Measurements from ENCODE around the gene CLDN22.

Gene CLDN22

GRCh38 chr4:183304067-183304466 is 16.0 kb downstream of the CLDN22 start:
- no peak for TF ChIP-seq ZFX (IDR thresholded peaks at IDR 0.05; ENCODE audit: borderline replicate concordance)
- TF ChIP-seq CTCF (IDR thresholded peaks at IDR 0.05), result no peak

GRCh38 chr4:183303301-183303700 is 16.8 kb downstream of the CLDN22 start:
- TF ChIP-seq CTCF (IDR thresholded peaks at IDR 0.05) (no peak), ZFX (IDR thresholded peaks at IDR 0.05; ENCODE audit: borderline replicate concordance) (no peak)
- no peak overlapping the region for H3K27ac ChIP-seq

More at GRCh38 chr4:183304067-183304466, 16.0 kb downstream of the CLDN22 start:
- H3K27ac ChIP-seq, result no peak overlapping the region

GRCh38 chr4:183300655-183301054 is 19.4 kb downstream of the CLDN22 start:
- TF ChIP-seq ZFX (IDR thresholded peaks at IDR 0.05; ENCODE audit: borderline replicate concordance) (no peak), CTCF (IDR thresholded peaks at IDR 0.05) (no peak)
- H3K27ac ChIP-seq, result no peak overlapping the region

GRCh38 chr4:183300070-183300469 is 20.0 kb downstream of the CLDN22 start:
- H3K27ac ChIP-seq, result no peak overlapping the region

GRCh38 chr4:183299464-183299863 is 20.6 kb downstream of the CLDN22 start:
- TF ChIP-seq CTCF (IDR thresholded peaks at IDR 0.05), result no peak
- no peak for TF ChIP-seq ZFX (IDR thresholded peaks at IDR 0.05; ENCODE audit: borderline replicate concordance)
- H3K27ac ChIP-seq, result no peak overlapping the region

More at GRCh38 chr4:183300070-183300469, 20.0 kb downstream of the CLDN22 start:
- TF ChIP-seq ZFX (IDR thresholded peaks at IDR 0.05; ENCODE audit: borderline replicate concordance), result no peak
- TF ChIP-seq CTCF (IDR thresholded peaks at IDR 0.05), result no peak

- H3K27ac ChIP-seq, result no peak overlapping the region
- no peak for TF ChIP-seq CTCF (IDR thresholded peaks at IDR 0.05)
- no peak for TF ChIP-seq ZFX (IDR thresholded peaks at IDR 0.05; ENCODE audit: borderline replicate concordance)
Measured at GRCh38 chr4:183297675-183298074, 22.4 kb downstream of the CLDN22 start.

- no peak for TF ChIP-seq ZFX (IDR thresholded peaks at IDR 0.05; ENCODE audit: borderline replicate concordance)
- no peak for TF ChIP-seq CTCF (IDR thresholded peaks at IDR 0.05)
- H3K27ac ChIP-seq, result no peak overlapping the region
Measured at GRCh38 chr4:183295711-183296110, 24.4 kb downstream of the CLDN22 start.

Data from 22Rv1 (cell line).